ENCODE data around the gene KRT25. TPM values are rescaled to one million over a fixed set of nuclear protein-coding genes. Genes with fewer than 3 reads are reported as not detected.

The KRT25 gene
- total RNA-seq, 2 experiments from 2014 or later = not detected

GRCh38 chr17:40800381-40800780 is 45.2 kb upstream of the KRT25 start:
- H3K4me2 ChIP-seq (ENCODE audit: low read length) = no peak overlapping the region
- intact Hi-C loops (cut with micrococcal nuclease; ENCODE audit: unreplicated experiment) = loop anchor here (5.0 to 10.0 kb wide), 4 partner anchors 107 to 862 kb away; no protein-coding TSS in a partner anchor
- H4K20me1 ChIP-seq (ENCODE audit: insufficient read depth, low read length) = no peaks in the 10 kb centered on the region
- H3K9me3 ChIP-seq (ENCODE audit: low read length) = no peaks in the 10 kb centered on the region
- no TSS peak for BruUV-seq (replicated peaks)
- ChIA-PET CTCF (ENCODE audit: unreplicated experiment) (no interaction called here), POLR2A (interaction anchor here (0.5 kb wide), 1 partner anchor 77 kb away, joined by 3 read pairs; no protein-coding TSS in a partner anchor)
- no peaks in the 10 kb centered on the region for H3K36me3 ChIP-seq (ENCODE audit: insufficient read depth, low read length)
- H3K4me3 ChIP-seq (ENCODE audit: low read depth, low read length, poor library complexity, severe bottlenecking) = no peak overlapping the region
- no peaks in the 10 kb centered on the region for H3K4me1 ChIP-seq (ENCODE audit: insufficient read depth, low read length, poor library complexity, severe bottlenecking)
- no peaks in the 10 kb centered on the region for H3K9me2 ChIP-seq (ENCODE audit: insufficient read depth, low read length)
- H2AFZ ChIP-seq (ENCODE audit: low read length) = no peak overlapping the region
- H3K79me2 ChIP-seq (ENCODE audit: insufficient read depth, low read depth, low read length) = no peaks in the 10 kb centered on the region
- H3K27ac ChIP-seq (ENCODE audit: low read depth, low read length, poor library complexity, severe bottlenecking) = no peak overlapping the region
- DNase-seq (ENCODE audit: low spot score) = no peak
- TF ChIP-seq EZH2phosphoT487 (IDR thresholded peaks at IDR 0.05; ENCODE audit: borderline replicate concordance, low read depth, low read length) (no peak), CTCF (conservative IDR thresholded peaks at IDR 0.05; ENCODE audit: low read length) (no peak)

GRCh38 chr17:40799859-40800258 is 44.7 kb upstream of the KRT25 start, which contains the start of gene KRT28:
TSS of gene KRT28 (minus strand) at chr17:40799959. CDS start at chr17:40799893, 66 bp downstream.
- no peak for DNase-seq (ENCODE audit: low spot score)
- intact Hi-C loops (cut with micrococcal nuclease; ENCODE audit: unreplicated experiment) = loop anchor here (5.0 to 10.0 kb wide), 4 partner anchors 107 to 862 kb away; no protein-coding TSS in a partner anchor
- Histone ChIP-seq H3K9me3 (ENCODE audit: low read length) (no peaks in the 10 kb centered on the region), H4K20me1 (ENCODE audit: insufficient read depth, low read length) (no peaks in the 10 kb centered on the region), H3K79me2 (ENCODE audit: insufficient read depth, low read depth, low read length) (no peaks in the 10 kb centered on the region), H3K27ac (ENCODE audit: low read depth, low read length, poor library complexity, severe bottlenecking) (no peak within 1 kb of the TSS), H3K9me2 (ENCODE audit: insufficient read depth, low read length) (no peaks in the 10 kb centered on the region), H3K4me3 (ENCODE audit: low read depth, low read length, poor library complexity, severe bottlenecking) (no peak within 1 kb of the TSS), H3K4me2 (ENCODE audit: low read length) (no peak within 1 kb of the TSS), H3K4me1 (ENCODE audit: insufficient read depth, low read length, poor library complexity, severe bottlenecking) (no peaks in the 10 kb centered on the region), H2AFZ (ENCODE audit: low read length) (no peak within 1 kb of the TSS), H3K36me3 (ENCODE audit: insufficient read depth, low read length) (no peaks in the 10 kb centered on the region)
- ChIA-PET POLR2A (interaction anchor here (0.5 kb wide), 1 partner anchor 78 kb away, joined by 3 read pairs; no protein-coding TSS in a partner anchor), CTCF (ENCODE audit: unreplicated experiment) (no interaction called here)
- no peak for TF ChIP-seq EZH2phosphoT487 (IDR thresholded peaks at IDR 0.05; ENCODE audit: borderline replicate concordance, low read depth, low read length)
- TF ChIP-seq CTCF (conservative IDR thresholded peaks at IDR 0.05; ENCODE audit: low read length) = no peak
- BruUV-seq (replicated peaks) = no TSS peak

- BruUV-seq (replicated peaks) = no TSS peak
These were observed 41.7 kb upstream of the KRT25 start for GRCh38 chr17:40796846-40797245.

More at GRCh38 chr17:40796846-40797245, 41.7 kb upstream of the KRT25 start:
- Histone ChIP-seq H3K27ac (ENCODE audit: low read depth, low read length, poor library complexity, severe bottlenecking) (no peak overlapping the region), H3K9me2 (ENCODE audit: insufficient read depth, low read length) (no peaks in the 10 kb centered on the region), H4K20me1 (ENCODE audit: insufficient read depth, low read length) (no peaks in the 10 kb centered on the region), H3K4me1 (ENCODE audit: insufficient read depth, low read length, poor library complexity, severe bottlenecking) (no peaks in the 10 kb centered on the region), H2AFZ (ENCODE audit: low read length) (no peak overlapping the region), H3K36me3 (ENCODE audit: insufficient read depth, low read length) (no peaks in the 10 kb centered on the region), H3K79me2 (ENCODE audit: insufficient read depth, low read depth, low read length) (no peaks in the 10 kb centered on the region), H3K4me2 (ENCODE audit: low read length) (no peak overlapping the region), H3K4me3 (ENCODE audit: low read depth, low read length, poor library complexity, severe bottlenecking) (no peak overlapping the region), H3K9me3 (ENCODE audit: low read length) (no peaks in the 10 kb centered on the region)
- DNase-seq (ENCODE audit: low spot score) = no peak
- TF ChIP-seq CTCF (conservative IDR thresholded peaks at IDR 0.05; ENCODE audit: low read length) (no peak), EZH2phosphoT487 (IDR thresholded peaks at IDR 0.05; ENCODE audit: borderline replicate concordance, low read depth, low read length) (no peak)
- CTCF ChIA-PET (ENCODE audit: unreplicated experiment) = no interaction called here
- intact Hi-C loops (cut with micrococcal nuclease; ENCODE audit: unreplicated experiment) = no loop called here
- POLR2A ChIA-PET = no interaction called here
